Karpas-422 (cell line): ENCODE data around the gene ZAR1L. TPM values are rescaled to one million over a fixed set of nuclear protein-coding genes. Genes with fewer than 3 reads are reported as not detected.

Experiments
- DNase-seq: peaks from one replicate; pipeline ENCODE4 v3.0.0-alpha.2; 2015
- H2AFZ ChIP-seq: fragments of 200-600 bp; sonication (generic); 2 replicates; pipeline ENCODE4 v1.6.1; 2014; ENCODE audit warnings: antibody characterized with exemption, low read length, mixed read lengths
- H3K27ac ChIP-seq: fragments of 200-600 bp; sonication (generic); 2 replicates; pipeline ENCODE4 v1.5.1; 2014; ENCODE audit warnings: mild to moderate bottlenecking, low read length, moderate library complexity
- H3K27me3 ChIP-seq: fragments of 200-600 bp; sonication (generic); 2 replicates; pipeline ENCODE4 v1.6.1; 2014; ENCODE audit warnings: low read length, mixed read lengths
- H3K36me3 ChIP-seq: fragments of 200-600 bp; sonication (generic); 2 replicates; pipeline ENCODE4 v1.6.1; 2014; ENCODE audit warnings: low read length, mixed read lengths; ENCODE audit not compliant: insufficient read depth
- H3K4me1 ChIP-seq: fragments of 200-600 bp; sonication (generic); 2 replicates; pipeline ENCODE4 v1.6.1; 2014; ENCODE audit warnings: mild to moderate bottlenecking, low read length, mixed read lengths
- H3K4me2 ChIP-seq: fragments of 200-600 bp; sonication (generic); 2 replicates; pipeline ENCODE4 v1.6.1; 2014; ENCODE audit warnings: low read length, low read depth, mild to moderate bottlenecking; ENCODE audit not compliant: poor library complexity, severe bottlenecking
- H3K4me3 ChIP-seq: fragments of 200-600 bp; sonication (generic); 2 replicates; pipeline ENCODE4 v1.5.1; 2014; ENCODE audit warnings: mild to moderate bottlenecking, antibody characterized with exemption, low read length, mixed read lengths
- H3K79me2 ChIP-seq: fragments of 200-600 bp; sonication (generic); 2 replicates; pipeline ENCODE4 v1.6.1; 2014; ENCODE audit warnings: mild to moderate bottlenecking, low read length, mixed read lengths
- H3K9ac ChIP-seq: fragments of 200-600 bp; sonication (generic); 2 replicates; pipeline ENCODE4 v1.6.0; 2014; ENCODE audit warnings: low read length
- H3K9me2 ChIP-seq: fragments of 200-600 bp; sonication (generic), shearing (Covaris generic); replicated peaks from 2 replicates; pipeline ENCODE4 v1.6.0; 2014; ENCODE audit warnings: mild to moderate bottlenecking, low read length, moderate library complexity; ENCODE audit not compliant: insufficient read depth
- H3K9me3 ChIP-seq: fragments of 300-700, 200-600 bp; sonication (generic); 2 replicates; pipeline ENCODE4 v1.6.1; 2014; ENCODE audit warnings: low read length, mixed read lengths
- H4K20me1 ChIP-seq: fragments of 200-600 bp; sonication (generic); 2 replicates; pipeline ENCODE4 v1.6.1; 2014; ENCODE audit warnings: mild to moderate bottlenecking, antibody characterized with exemption, low read length, low read depth; ENCODE audit not compliant: insufficient read depth
- total RNA-seq: library from RNA; depleted of rRNA; stranded (reverse); fragments of >200 nt; shearing (Covaris generic); gene quantifications from 2 replicates; pipeline ENCODE4 v1.2.3, GENCODE V29; 2014; ENCODE audit warnings: low replicate concordance

The ZAR1L gene
- total RNA-seq, 1 experiment from 2014 or later = not detected

DNA sequence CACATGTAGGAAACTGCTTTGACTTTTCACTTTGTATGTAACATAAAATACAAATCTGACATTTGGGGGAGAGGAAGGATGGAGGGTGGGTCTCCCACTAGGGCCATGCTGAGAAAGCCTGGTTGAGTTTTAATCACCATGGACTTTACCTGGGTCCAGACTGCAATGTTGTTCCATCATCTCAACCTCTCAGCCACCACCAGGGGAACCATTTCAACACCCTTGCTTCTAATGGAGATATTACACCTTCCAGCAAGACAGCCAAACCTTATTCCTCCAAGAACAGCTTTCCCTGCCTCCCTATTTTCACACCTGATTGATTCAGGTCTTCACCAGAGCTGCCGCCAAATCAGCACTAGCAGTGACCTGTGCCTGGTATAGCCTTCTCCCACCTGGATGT is 56.0 kb downstream of the ZAR1L start:
- no peaks in the 10 kb centered on the region for H3K9me2 ChIP-seq
- no peak for DNase-seq
- no peak overlapping the region for H3K9ac ChIP-seq
- no peaks in the 10 kb centered on the region for H3K79me2 ChIP-seq
- no peak overlapping the region for H2AFZ ChIP-seq
- H4K20me1 ChIP-seq = no peaks in the 10 kb centered on the region
- no peaks in the 10 kb centered on the region for H3K4me1 ChIP-seq
- H3K36me3 ChIP-seq = no peaks in the 10 kb centered on the region
- no peak overlapping the region for H3K27ac ChIP-seq
- H3K9me3 ChIP-seq = no peaks in the 10 kb centered on the region
- no peak overlapping the region for H3K4me2 ChIP-seq
- H3K4me3 ChIP-seq = no peak overlapping the region
- no peaks in the 10 kb centered on the region for H3K27me3 ChIP-seq

DNA sequence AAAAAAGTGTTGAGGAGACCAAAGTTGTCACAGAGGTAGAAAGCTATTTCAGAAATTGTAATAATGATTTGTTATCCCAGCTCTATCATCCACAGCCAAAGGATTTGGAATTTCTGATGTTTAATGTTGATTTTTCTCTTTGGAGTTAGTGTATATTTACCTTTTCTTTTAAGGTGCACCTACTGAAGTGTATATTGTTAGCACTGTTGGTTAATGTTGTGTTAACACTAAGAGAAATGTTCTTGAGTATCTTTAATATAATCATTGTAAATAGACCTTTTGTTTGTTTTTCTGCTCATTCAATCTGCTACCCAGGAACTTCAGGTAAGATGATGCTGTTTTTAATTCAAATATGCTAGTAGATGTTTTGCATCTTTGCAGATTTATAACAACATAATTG is 57.5 kb downstream of the ZAR1L start:
- Histone ChIP-seq H3K79me2 (no peaks in the 10 kb centered on the region), H3K27me3 (no peaks in the 10 kb centered on the region), H3K9me3 (no peaks in the 10 kb centered on the region), H2AFZ (no peak overlapping the region), H3K36me3 (no peaks in the 10 kb centered on the region), H3K9ac (no peak overlapping the region), H3K4me3 (no peak overlapping the region), H3K4me1 (no peaks in the 10 kb centered on the region), H3K4me2 (no peak overlapping the region), H3K9me2 (no peaks in the 10 kb centered on the region), H3K27ac (no peak overlapping the region), H4K20me1 (no peaks in the 10 kb centered on the region)
- no peak for DNase-seq

- no peaks in the 10 kb centered on the region for H3K79me2 ChIP-seq
- H2AFZ ChIP-seq = no peak overlapping the region
- no peak overlapping the region for H3K9ac ChIP-seq
- H3K9me2 ChIP-seq = no peaks in the 10 kb centered on the region
- no peak overlapping the region for H3K4me2 ChIP-seq
- no peaks in the 10 kb centered on the region for H4K20me1 ChIP-seq
- no peaks in the 10 kb centered on the region for H3K9me3 ChIP-seq
- H3K27me3 ChIP-seq = no peaks in the 10 kb centered on the region
- no peak overlapping the region for H3K27ac ChIP-seq
- H3K4me1 ChIP-seq = no peaks in the 10 kb centered on the region
- H3K4me3 ChIP-seq = no peak overlapping the region
- no peak for DNase-seq
- no peaks in the 10 kb centered on the region for H3K36me3 ChIP-seq
Measured at GRCh38 chr13:32256243-32256642, 58.9 kb downstream of the ZAR1L start.

DNA sequence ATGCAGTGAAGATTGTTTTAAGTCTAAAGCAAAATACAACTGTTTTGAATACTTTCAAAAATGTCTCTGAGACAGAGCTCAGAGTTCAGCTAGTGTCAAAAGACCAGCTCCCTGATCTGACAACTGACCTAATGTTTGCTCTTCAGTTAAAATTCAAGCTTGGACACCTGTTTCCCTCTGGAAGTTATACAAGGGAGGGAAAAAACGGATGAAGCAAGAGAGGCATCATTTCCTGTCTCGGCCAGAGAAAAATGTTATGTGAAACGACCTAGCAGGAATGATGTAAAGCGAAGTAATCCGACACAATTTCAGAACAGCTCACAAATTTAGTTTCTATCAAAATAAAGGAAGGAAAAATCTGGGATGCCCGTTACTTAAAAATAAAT is 59.4 kb downstream of the ZAR1L start:
- H2AFZ ChIP-seq = no peak overlapping the region
- H3K4me2 ChIP-seq = no peak overlapping the region
- H4K20me1 ChIP-seq = no peaks in the 10 kb centered on the region
- no peaks in the 10 kb centered on the region for H3K9me2 ChIP-seq
- H3K4me3 ChIP-seq = no peak overlapping the region
- no peaks in the 10 kb centered on the region for H3K9me3 ChIP-seq
- no peak for DNase-seq
- H3K9ac ChIP-seq = no peak overlapping the region
- H3K27me3 ChIP-seq = no peaks in the 10 kb centered on the region
- H3K4me1 ChIP-seq = no peaks in the 10 kb centered on the region
- H3K79me2 ChIP-seq = no peaks in the 10 kb centered on the region
- H3K36me3 ChIP-seq = no peaks in the 10 kb centered on the region
- H3K27ac ChIP-seq = no peak overlapping the region

DNA sequence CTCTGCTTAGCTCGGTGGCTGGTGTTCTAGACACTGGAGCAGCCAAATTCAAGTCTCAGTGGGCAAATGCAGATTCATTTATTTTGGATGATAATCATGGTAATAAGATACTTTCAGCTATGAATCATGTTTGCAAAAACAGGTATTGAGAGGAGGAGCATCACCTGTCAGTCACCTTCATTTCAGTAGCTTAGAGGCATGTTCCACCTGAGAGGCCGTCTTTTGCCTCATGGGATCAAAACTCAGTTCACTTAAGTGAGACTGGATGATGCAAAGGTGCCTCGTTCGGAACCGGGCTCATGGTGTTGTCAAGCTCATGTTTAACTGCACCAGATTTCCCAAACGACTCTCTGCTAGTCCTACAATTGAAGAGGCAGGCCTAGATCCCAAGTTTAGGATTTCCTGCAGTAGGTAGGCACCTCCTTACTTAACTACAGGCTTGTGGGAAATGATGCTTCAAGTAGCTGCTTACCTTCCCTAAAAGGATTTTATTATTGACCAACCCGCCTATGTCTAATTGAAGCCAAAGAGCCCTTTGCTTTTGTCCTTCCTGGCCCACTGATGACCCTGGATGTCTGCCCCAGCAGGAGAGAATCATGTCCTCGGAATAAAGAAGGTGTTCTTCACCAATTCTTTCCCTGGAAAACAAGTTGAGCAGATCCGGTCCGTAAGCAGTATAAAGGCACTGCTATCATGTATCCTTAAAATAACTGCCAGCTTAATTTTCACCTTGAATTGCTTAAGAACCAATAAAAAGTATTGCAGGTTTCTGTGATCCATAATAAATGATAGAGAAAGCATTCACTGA is 60.0 kb downstream of the ZAR1L start:
- H3K9me2 ChIP-seq = no peaks in the 10 kb centered on the region
- H3K79me2 ChIP-seq = no peaks in the 10 kb centered on the region
- H4K20me1 ChIP-seq = no peaks in the 10 kb centered on the region
- H3K9me3 ChIP-seq = no peaks in the 10 kb centered on the region
- H3K9ac ChIP-seq = no peak overlapping the region
- no peaks in the 10 kb centered on the region for H3K27me3 ChIP-seq
- no peaks in the 10 kb centered on the region for H3K4me1 ChIP-seq
- no peak overlapping the region for H3K4me2 ChIP-seq
- no peak overlapping the region for H2AFZ ChIP-seq
- H3K27ac ChIP-seq = no peak overlapping the region
- H3K4me3 ChIP-seq = no peak overlapping the region
- H3K36me3 ChIP-seq = no peaks in the 10 kb centered on the region
- DNase-seq = no peak

DNA sequence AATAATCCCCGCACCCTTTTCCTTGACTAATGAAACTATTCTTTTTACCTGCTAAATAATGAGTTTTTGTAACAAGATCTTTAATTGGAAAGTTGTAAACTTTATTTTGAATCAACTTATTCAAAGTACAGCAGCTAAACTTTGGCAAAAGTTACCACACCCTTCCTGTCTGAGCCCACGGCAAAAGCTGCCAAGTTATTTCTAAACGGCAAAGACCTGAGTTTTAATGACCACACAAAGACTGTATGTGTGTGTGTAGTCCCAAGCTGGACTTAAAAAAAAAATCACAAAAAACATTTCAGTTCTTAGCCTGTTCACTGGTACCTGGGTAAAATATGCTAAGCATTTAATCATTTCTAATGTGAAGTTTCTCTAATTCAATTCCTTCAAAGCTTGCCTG is 60.7 kb downstream of the ZAR1L start:
- H2AFZ ChIP-seq = no peak overlapping the region
- no peak for DNase-seq
- no peaks in the 10 kb centered on the region for H3K27me3 ChIP-seq
- no peaks in the 10 kb centered on the region for H3K4me1 ChIP-seq
- no peaks in the 10 kb centered on the region for H4K20me1 ChIP-seq
- H3K4me3 ChIP-seq = no peak overlapping the region
- no peaks in the 10 kb centered on the region for H3K79me2 ChIP-seq
- no peaks in the 10 kb centered on the region for H3K36me3 ChIP-seq
- no peaks in the 10 kb centered on the region for H3K9me2 ChIP-seq
- H3K4me2 ChIP-seq = no peak overlapping the region
- H3K9me3 ChIP-seq = no peaks in the 10 kb centered on the region
- H3K27ac ChIP-seq = no peak overlapping the region
- no peak overlapping the region for H3K9ac ChIP-seq

- H3K79me2 ChIP-seq = no peaks in the 10 kb centered on the region
- peaks cover 3% of the 10 kb centered on the region; the same call in 1 of the 2 replicates for H3K4me1 ChIP-seq
- H3K9me2 ChIP-seq = no peaks in the 10 kb centered on the region
- no peak overlapping the region for H3K4me3 ChIP-seq
- no peaks in the 10 kb centered on the region for H3K36me3 ChIP-seq
- no peak overlapping the region for H3K9ac ChIP-seq
- no peak overlapping the region for H3K27ac ChIP-seq
- H4K20me1 ChIP-seq = no peaks in the 10 kb centered on the region
- no peaks in the 10 kb centered on the region for H3K9me3 ChIP-seq
- no peak overlapping the region for H3K4me2 ChIP-seq
- H2AFZ ChIP-seq = no peak overlapping the region
- H3K27me3 ChIP-seq = no peaks in the 10 kb centered on the region
- no peak for DNase-seq
Measured at GRCh38 chr13:32253911-32254399, 61.2 kb downstream of the ZAR1L start.
